ENCODE data around the gene CPAMD8. TPM values are rescaled to one million over a fixed set of nuclear protein-coding genes. Genes with fewer than 3 reads are reported as not detected.

CPAMD8 gene
- total RNA-seq, 4 donors from 2014 or later: 6.0 to 15.6 (median 7.6) TPM

DNA sequence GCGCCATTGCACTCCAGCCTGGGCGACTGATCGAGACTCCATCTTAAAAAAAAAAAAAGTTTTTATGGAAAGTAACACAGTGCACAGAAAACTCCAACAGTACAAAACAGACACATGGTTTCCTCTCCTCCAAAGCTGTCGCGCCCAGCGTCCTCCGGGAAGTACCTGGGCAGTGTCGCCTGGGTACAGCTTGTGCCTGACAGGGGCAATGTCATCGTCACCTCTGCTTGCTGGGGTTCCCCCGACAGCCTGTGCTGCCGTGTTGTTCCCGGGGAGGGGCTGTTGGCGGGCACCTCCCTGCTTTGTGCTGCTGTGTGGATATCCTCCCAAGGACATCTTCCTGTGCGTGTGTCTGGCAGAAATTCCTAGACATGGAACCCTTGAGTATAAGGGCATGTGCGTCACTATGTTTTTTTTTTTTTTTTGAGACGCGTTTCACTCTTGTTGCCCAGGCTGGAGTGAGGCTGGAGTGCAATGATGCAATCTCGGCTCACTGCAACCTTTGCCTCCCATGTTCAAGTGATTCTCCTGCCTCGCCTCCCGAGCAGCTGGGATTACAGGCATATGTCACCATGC lies 140.2 kb downstream of the CPAMD8 start:
- peak; percentile 68 to 72 for ATAC-seq
- peak; percentile 33 to 40 for DNase-seq
- in situ Hi-C loops (cut with MboI; ENCODE audit: low sequenced_read_pairs in 4 of 4): no loop called here
- no peaks in the 10 kb centered on the region for H3K9me3 ChIP-seq
- H3K27ac ChIP-seq: peak overlapping the region in 3 of 4 donors; percentile 72 to 74 (median 73)
- peak in 1 of 2 donors; percentile 21 for TF ChIP-seq POLR2A (IDR thresholded peaks at IDR 0.05)
- TF ChIP-seq, protein P1, sequence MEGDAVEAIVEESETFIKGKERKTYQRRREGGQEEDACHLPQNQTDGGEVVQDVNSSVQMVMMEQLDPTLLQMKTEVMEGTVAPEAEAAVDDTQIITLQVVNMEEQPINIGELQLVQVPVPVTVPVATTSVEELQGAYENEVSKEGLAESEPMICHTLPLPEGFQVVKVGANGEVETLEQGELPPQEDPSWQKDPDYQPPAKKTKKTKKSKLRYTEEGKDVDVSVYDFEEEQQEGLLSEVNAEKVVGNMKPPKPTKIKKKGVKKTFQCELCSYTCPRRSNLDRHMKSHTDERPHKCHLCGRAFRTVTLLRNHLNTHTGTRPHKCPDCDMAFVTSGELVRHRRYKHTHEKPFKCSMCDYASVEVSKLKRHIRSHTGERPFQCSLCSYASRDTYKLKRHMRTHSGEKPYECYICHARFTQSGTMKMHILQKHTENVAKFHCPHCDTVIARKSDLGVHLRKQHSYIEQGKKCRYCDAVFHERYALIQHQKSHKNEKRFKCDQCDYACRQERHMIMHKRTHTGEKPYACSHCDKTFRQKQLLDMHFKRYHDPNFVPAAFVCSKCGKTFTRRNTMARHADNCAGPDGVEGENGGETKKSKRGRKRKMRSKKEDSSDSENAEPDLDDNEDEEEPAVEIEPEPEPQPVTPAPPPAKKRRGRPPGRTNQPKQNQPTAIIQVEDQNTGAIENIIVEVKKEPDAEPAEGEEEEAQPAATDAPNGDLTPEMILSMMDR (IDR thresholded peaks at IDR 0.05 in 4 of 5, conservative IDR thresholded peaks at IDR 0.05 in 1 of 5): no peak
- no peak overlapping the region for H3K4me3 ChIP-seq
- H3K27me3 ChIP-seq: no peaks in the 10 kb centered on the region
- no peaks in the 10 kb centered on the region for H3K36me3 ChIP-seq
- intact Hi-C loops (cut with DNase I; ENCODE audit: low total_unique reads): no loop called here
- no peaks in the 10 kb centered on the region for H3K4me1 ChIP-seq

DNA sequence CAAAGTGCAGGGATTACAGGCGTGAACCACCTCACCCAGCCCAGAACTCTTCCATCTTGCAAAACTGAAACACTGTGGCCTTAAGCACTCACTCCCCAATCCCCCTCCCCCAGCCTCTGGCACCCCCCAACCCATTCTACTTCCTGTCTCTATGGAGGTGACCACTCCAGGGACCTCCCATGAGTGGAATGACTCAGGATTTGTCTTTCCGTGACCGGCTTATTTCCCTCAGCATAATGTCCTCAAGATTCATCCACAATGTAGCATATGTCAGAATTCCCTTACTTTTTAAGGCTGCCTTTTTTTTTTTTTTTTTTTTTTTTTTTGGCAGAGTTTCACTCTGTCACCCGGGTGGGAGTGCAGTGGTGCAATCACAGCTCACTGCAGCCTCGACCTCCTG lies 141.4 kb downstream of the CPAMD8 start:
- H3K36me3 ChIP-seq: peaks cover 0 to 2% of the 10 kb centered on the region in 2 donors
- H3K27me3 ChIP-seq: no peaks in the 10 kb centered on the region
- in situ Hi-C loops (cut with MboI; ENCODE audit: low sequenced_read_pairs in 4 of 4) (no loop called here), intact Hi-C loops (cut with DNase I; ENCODE audit: low total_unique reads) (no loop called here)
- no peak for DNase-seq
- no peaks in the 10 kb centered on the region for H3K4me1 ChIP-seq
- H3K4me3 ChIP-seq: no peak overlapping the region
- H3K9me3 ChIP-seq: no peaks in the 10 kb centered on the region
- ATAC-seq: no peak
- peak overlapping the region in 2 of 4 donors; percentile 72 for H3K27ac ChIP-seq
- TF ChIP-seq, protein P1 (IDR thresholded peaks at IDR 0.05 in 4 of 5, conservative IDR thresholded peaks at IDR 0.05 in 1 of 5): no peak
- no peak for TF ChIP-seq POLR2A (IDR thresholded peaks at IDR 0.05)

DNA sequence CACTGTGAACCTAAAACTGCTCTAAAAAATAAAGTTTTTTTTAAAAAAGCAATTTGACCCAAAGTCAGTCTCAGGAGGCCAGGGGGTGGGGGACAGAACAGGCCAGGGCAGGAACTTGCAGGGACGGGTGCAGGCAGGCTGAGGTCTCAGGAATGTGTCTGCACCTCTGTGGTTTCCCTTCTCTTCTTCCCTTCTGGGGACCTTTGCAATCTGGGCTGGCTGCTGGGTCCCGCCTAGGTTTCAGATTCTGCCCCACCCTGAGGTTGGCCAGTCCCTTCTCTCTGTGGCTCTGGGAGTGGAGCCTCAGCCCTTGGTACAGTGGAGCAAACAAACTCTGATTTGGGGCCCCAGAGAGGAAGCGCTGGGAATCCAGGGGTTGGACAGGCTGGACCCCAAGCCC lies 143.1 kb downstream of the CPAMD8 start:
- DNase-seq (no peak), ATAC-seq (no peak)
- Histone ChIP-seq H3K27ac (no peak overlapping the region), H3K4me3 (no peak overlapping the region), H3K9me3 (no peaks in the 10 kb centered on the region), H3K27me3 (no peaks in the 10 kb centered on the region), H3K36me3 (peaks cover 0 to 18% of the 10 kb centered on the region in 2 donors), H3K4me1 (no peaks in the 10 kb centered on the region)
- TF ChIP-seq, protein P1 (IDR thresholded peaks at IDR 0.05 in 4 of 5, conservative IDR thresholded peaks at IDR 0.05 in 1 of 5): no peak
- TF ChIP-seq POLR2A (IDR thresholded peaks at IDR 0.05): no peak
- intact Hi-C loops (cut with DNase I; ENCODE audit: low total_unique reads) (no loop called here), in situ Hi-C loops (cut with MboI; ENCODE audit: low sequenced_read_pairs in 4 of 4) (no loop called here)

DNA sequence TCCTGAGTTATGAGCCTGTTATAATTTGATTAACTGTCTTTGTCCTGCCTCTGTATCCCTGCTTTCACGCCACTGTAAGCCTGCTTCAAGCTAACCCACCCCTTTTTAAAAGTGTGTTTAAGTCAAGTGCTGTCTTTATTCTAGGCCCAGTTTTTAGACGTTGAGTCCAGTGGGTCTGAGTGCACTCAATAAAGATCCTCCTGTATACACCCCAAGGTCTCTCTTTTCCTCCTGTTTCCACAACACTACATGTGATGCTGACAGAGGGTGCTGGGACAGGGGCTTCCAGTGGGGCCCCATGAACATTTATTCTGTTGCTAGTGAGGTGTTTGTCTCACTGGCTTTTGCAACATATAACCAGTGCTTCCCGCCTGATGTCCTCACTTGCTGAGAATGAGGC lies 144.5 kb downstream of the CPAMD8 start:
- intact Hi-C loops (cut with DNase I; ENCODE audit: low total_unique reads): no loop called here
- no peak for ATAC-seq
- no peak overlapping the region for H3K4me3 ChIP-seq
- H3K36me3 ChIP-seq: peaks cover 0 to 32% of the 10 kb centered on the region in 2 donors
- in situ Hi-C loops (cut with MboI; ENCODE audit: low sequenced_read_pairs in 4 of 4): no loop called here
- H3K9me3 ChIP-seq: no peaks in the 10 kb centered on the region
- no peaks in the 10 kb centered on the region for H3K27me3 ChIP-seq
- no peak overlapping the region for H3K27ac ChIP-seq
- TF ChIP-seq, protein P1 (IDR thresholded peaks at IDR 0.05 in 4 of 5, conservative IDR thresholded peaks at IDR 0.05 in 1 of 5): no peak
- no peak for TF ChIP-seq POLR2A (IDR thresholded peaks at IDR 0.05)
- no peak for DNase-seq
- H3K4me1 ChIP-seq: no peaks in the 10 kb centered on the region
